Head of caudate nucleus (tissue), 42 donors: Measurements from ENCODE around the gene CCDC137.

Source experiments
- DNase-seq, 42 donors: peaks; one replicate each; pipeline versions ENCODE4 v3.0.0 to v3.0.0-alpha.2; 2020 to 2021; ENCODE audit warnings: mixed read lengths in 7 of 42
- intact Hi-C: fragments of 100-400 bp; cut with DNase I; formaldehyde crosslinking; loops from one replicate; pipeline ENCODE4 v1.15.0; 2022

The CCDC137 gene

GRCh38 chr17:81695211-81695610 is 28.7 kb downstream of the CCDC137 start:
- DNase-seq: no peak
- intact Hi-C loops: no loop called here

GRCh38 chr17:81695801-81696200 is 29.3 kb downstream of the CCDC137 start:
- no peak for DNase-seq
- intact Hi-C loops: no loop called here

DNA sequence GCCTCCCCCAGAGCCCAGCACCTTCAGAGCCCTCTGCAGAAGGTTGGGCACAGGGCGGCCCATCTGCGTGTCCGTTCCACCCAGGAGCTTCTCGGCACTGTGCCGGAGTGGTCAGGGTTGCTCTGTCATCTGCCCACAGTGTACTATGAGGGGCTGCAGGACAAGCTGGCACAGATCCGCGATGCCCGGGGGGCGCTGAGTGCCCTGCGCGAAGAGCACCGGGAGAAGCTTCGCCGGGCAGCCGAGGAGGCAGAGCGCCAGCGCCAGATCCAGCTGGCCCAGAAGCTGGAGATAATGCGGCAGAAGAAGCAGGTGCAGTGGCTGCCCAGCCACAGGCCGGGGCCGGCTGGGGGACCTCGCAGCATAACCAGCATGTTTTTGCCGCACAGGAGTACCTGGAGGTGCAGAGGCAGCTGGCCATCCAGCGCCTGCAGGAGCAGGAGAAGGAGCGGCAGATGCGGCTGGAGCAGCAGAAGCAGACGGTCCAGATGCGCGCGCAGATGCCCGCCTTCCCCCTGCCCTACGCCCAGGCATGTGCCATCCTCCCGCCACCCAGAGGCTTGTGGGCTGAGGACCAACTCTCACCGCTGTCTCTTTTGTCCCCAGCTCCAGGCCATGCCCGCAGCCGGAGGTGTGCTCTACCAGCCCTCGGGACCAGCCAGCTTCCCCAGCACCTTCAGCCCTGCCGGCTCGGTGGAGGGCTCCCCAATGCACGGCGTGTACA is 29.8 kb downstream of the CCDC137 start:
- no peak for DNase-seq
- intact Hi-C loops: no loop called here

GRCh38 chr17:81697261-81698044 is 30.9 kb downstream of the CCDC137 start:
- no peak for DNase-seq
- intact Hi-C loops: no loop called here

DNA sequence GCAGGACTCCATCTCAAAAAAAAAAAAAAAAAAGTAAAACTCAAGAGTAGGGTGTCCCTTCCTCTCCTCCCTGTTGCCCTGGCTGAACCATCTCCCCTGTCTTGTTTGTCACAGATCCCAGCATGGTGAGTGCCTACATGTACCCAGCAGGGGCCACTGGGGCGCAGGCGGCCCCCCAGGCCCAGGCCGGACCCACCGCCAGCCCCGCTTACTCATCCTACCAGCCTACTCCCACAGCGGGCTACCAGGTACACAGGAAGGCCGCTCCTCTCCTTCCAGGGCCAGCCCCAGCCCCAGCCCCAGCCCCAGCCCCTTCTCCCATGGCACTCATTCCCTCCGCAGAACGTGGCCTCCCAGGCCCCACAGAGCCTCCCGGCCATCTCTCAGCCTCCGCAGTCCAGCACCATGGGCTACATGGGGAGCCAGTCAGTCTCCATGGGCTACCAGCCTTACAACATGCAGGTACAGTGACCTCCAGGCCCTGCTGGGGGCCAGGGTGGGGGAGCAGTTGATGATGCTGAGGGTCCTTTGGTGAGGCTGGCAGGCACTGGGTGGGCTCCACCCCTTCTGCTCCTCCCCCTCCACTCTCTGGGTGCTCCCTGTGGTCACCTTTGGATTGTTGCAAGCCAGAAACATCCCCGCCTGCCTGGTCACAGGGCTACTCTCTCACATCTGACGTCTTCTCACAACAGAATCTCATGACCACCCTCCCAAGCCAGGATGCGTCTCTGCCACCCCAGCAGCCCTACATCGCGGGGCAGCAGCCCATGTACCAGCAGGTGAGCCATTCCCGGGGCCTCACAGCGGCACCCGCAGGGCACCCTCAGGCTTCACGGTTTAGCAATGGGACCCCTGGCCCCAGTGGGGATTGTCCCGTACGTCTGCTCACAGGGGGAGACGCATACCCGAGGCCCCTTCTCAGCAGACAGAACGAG is 34.1 kb downstream of the CCDC137 start:
- intact Hi-C loops: loop anchor here (5.0 kb wide), 1 partner anchor 33 kb away; the partner anchor contains the start of genes CCDC137 and OXLD1
- DNase-seq: no peak

GRCh38 chr17:81701288-81702071 is 34.9 kb downstream of the CCDC137 start:
- DNase-seq: no peak
- intact Hi-C loops: loop anchor here (5.0 kb wide), 1 partner anchor 34 kb away; the partner anchor contains the start of genes CCDC137 and OXLD1

DNA sequence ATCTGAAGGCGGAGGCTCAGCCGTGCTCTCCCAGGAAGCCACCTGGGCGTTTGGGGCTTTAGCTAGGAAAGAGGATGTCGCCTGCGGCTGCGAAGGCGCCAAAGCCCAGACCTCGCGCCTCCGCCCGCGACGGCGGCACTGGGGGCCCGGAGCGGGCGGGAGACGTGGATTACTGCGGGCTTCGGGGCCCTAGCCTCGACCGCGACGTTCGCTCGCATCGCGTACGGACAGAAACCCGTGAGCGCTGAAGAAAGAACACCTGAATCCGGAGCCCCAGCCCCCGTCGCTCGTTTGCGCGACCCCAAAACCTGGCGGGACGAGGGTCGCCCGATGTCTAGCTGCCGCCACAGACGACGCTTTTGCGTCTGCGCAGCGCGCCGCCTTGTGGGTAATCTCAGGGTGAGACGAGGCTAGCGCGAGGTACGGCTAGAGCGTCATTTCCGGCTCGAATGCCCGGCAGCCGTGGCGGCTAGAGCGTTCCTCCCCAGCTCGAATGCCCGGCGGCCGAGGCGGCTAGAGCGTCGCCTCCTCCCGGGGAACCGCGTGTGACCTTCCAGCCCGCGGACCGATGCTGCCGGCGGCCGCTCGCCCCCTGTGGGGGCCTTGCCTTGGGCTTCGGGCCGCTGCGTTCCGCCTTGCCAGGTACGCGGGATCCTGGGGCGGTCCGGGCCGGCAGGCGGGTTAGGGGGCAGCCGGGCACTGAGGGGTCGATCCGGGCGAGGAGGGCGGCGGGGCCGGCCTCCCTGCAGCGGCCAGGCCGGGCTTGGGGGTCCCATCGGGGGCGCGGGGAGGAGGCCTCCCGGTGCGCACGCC is 36.6 kb downstream of the CCDC137 start, which contains the start of gene MRPL12:
MRPL12 (plus strand) TSS at position 434 of the 813 bp plus-strand sequence; CDS start at position 569, 135 bp downstream.
- intact Hi-C loops: loop anchor here (5.0 kb wide), 1 partner anchor 36 kb away; the partner anchor contains the start of genes CCDC137 and OXLD1
- peak; percentile 90 to 99 (median 97) for DNase-seq

DNA sequence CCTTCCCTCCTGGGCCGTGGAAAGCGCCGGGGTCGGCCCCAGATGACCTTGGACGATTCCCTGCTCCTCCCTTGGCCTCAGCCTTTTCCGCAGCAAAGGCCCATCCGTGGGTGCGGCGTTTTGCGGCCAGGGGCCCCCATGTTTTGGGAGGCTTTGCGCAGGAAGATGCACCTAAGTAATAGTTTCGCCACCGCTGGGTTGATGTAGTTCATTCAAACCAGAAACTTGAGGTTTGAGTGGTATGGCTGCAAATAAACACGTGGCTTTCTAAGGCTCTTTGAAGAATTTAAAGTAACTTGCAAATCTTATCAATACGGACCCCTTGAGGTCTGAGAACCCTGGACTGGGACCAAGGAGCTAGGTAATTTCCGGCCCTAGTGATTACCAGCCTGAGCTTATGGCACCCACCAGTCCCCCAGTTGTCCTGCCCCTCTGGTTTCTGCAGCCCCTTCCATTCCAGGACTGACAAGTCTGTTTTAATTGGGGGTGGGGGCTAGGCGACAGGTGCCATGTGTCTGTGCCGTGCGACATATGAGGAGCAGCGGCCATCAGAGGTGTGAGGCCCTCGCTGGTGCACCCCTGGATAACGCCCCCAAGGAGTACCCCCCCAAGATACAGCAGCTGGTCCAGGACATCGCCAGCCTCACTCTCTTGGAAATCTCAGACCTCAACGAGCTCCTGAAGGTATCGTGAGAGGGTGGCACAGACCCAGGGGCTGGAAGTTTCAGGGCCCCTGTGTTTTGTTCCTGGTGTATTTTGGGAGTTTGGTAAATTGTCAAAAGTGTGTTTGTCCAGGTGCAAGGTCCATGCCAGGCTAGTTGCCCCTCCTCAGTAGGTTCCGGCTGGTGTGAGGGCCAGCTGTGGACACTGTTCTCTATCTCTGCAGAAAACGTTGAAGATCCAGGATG is 37.5 kb downstream of the CCDC137 start:
- no peak for DNase-seq

GRCh38 chr17:81705518-81706231 is 39.1 kb downstream of the CCDC137 start:
- intact Hi-C loops: no loop called here
- DNase-seq: no peak

More for the DNA sequence above, 37.5 kb downstream of the CCDC137 start:
- intact Hi-C loops: loop anchor here (5.0 kb wide), 1 partner anchor 37 kb away; the partner anchor contains the start of genes CCDC137 and OXLD1

DNA sequence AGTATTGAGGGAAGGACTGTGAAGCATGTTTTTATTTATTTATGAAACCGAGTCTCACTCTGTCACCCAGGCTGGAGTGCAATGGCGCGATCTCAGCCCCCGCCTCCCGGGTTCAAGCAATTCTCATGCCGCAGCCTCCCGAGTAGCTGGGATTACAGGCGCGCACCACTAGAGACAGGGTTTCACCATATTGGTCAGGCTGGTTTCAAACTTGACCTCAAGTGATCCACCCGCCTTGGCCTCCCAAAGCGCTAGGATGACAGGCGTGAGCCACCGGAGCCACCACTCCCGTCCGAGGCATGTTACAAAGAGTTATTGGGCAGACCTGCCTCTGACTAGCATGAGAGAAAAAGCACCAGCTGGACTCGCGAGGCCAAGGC is 39.7 kb downstream of the CCDC137 start:
- intact Hi-C loops: no loop called here
- DNase-seq: no peak

DNA sequence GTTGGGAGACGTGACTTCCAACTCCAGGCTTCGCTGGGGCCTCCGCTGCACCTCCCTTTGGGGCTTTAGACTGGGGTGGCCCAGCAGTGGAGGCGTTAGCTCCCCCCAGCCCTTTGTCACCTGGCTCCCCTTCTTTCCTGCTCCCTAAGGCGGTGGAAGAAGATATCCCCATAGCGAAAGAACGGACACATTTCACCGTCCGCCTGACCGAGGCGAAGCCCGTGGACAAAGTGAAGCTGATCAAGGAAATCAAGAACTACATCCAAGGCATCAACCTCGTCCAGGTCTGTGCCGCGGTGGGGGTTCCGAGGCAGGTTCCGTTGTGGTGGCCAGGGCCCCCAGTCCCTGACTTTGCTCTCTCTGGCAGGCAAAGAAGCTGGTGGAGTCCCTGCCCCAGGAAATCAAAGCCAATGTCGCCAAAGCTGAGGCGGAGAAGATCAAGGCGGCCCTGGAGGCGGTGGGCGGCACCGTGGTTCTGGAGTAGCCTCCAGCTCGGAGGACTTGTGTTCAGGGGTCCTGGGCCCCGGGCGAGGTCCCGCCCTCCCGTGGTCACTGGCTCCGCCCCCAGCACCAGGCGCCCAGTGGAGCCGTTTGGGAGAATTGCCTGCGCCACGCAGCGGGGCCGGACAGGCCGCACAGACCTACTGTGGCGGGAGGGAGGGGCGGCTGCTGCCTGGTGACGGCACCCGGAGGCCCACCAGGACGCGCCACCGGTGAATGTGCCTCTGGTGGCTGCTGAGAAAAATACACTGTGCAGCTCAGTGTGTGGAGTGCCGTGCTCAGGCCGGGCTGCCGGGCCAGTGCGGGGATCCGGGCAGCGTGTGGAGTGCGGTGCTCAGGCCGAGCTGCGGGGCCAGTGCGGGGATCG is 40.5 kb downstream of the CCDC137 start:
- no peak for DNase-seq
- intact Hi-C loops: no loop called here

- DNase-seq: no peak
- intact Hi-C loops: no loop called here
These were observed 41.4 kb downstream of the CCDC137 start for GRCh38 chr17:81707725-81708646.

DNA sequence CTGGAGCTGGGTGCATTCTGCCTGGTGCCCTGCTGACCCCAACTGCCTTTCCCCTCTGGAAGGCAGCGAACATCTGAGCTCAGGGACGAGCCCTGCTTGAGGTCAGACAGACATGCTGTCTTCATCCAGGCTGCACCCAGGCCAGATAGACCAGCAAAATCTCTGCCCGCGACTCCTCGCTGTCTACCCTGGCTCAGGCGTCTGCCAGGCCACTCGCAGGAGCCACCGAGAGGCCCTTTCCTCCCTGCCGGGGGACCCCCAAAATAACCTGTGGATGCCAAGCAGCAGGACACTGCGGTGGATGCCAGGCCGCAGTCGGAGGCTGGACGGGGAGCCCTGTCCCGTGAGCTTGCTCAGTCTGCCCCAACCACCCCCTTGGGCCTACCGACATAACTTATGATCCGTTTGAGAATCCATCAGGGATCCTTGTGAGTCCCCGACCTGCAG is 42.2 kb downstream of the CCDC137 start:
- DNase-seq: no peak
- intact Hi-C loops: no loop called here
